Osteoblast (primary cell): ENCODE results near the gene ATAD3A. TPM values are rescaled to one million over a fixed set of nuclear protein-coding genes. Genes with fewer than 3 reads are reported as not detected.
A peak's percentile ranks its signal among the peaks of the same experiment; 100 is the strongest.

Experiments used
- DNase-seq: peaks from one replicate; pipeline ENCODE4 v3.0.0; 2011; ENCODE audit warnings: low spot score, mixed read lengths; ENCODE audit not compliant: insufficient read length; ENCODE audit errors: missing footprints
- H2AFZ ChIP-seq: 2 replicates; pipeline ENCODE4 v1.6.0; 2011; ENCODE audit warnings: mild to moderate bottlenecking, low read length
- H3K27ac ChIP-seq: 2 replicates; pipeline ENCODE4 v1.5.1; 2011; ENCODE audit warnings: mild to moderate bottlenecking, low read depth, low read length, moderate library complexity
- H3K27me3 ChIP-seq: 2 replicates; pipeline ENCODE4 v1.6.0; 2012; ENCODE audit warnings: mild to moderate bottlenecking, control low read depth, inconsistent platforms, low read length, moderate library complexity; ENCODE audit not compliant: insufficient read depth
- H3K36me3 ChIP-seq: 2 replicates; pipeline ENCODE4 v1.5.1; 2011; ENCODE audit warnings: mild to moderate bottlenecking, low read length, control low read depth, moderate library complexity; ENCODE audit not compliant: insufficient read depth
- H3K4me1 ChIP-seq: 2 replicates; pipeline ENCODE4 v1.5.1; 2011; ENCODE audit warnings: mild to moderate bottlenecking, low read length, control low read depth, moderate library complexity; ENCODE audit not compliant: insufficient read depth
- H3K4me2 ChIP-seq: 2 replicates; pipeline ENCODE4 v1.6.0; 2011; ENCODE audit warnings: mild to moderate bottlenecking, low read length; ENCODE audit not compliant: insufficient read depth
- H3K4me3 ChIP-seq: fragments of 200-600 bp; sonication (generic); 3 replicates; pipeline ENCODE4 v1.5.1; 2012; ENCODE audit warnings: mild to moderate bottlenecking, low read length, inconsistent platforms; ENCODE audit not compliant: insufficient read depth
- H3K79me2 ChIP-seq: 2 replicates; pipeline ENCODE4 v1.6.0; 2012; ENCODE audit warnings: mild to moderate bottlenecking, low read length, control low read depth, inconsistent platforms; ENCODE audit not compliant: insufficient read depth
- H3K9me3 ChIP-seq: 2 replicates; pipeline ENCODE4 v1.5.1; 2011; ENCODE audit warnings: low read depth, low read length, control low read depth
- H4K20me1 ChIP-seq: 2 replicates; pipeline ENCODE4 v1.6.0; 2012; ENCODE audit warnings: mild to moderate bottlenecking, low read length, control low read depth; ENCODE audit not compliant: insufficient read depth
- total RNA-seq: library from RNA; depleted of rRNA; stranded (reverse); fragments of >200 nt; gene quantifications from 2 replicates; pipeline ENCODE4 v1.2.3, GENCODE V29; 2012
- TF ChIP-seq, protein P1 (sequence below): IDR thresholded peaks from 2 replicates; pipeline ENCODE4 v1.5.1; 2011; ENCODE audit warnings: mild to moderate bottlenecking, low read depth, low read length, moderate library complexity; ENCODE audit errors: extremely low read depth

The ATAD3A gene
- total RNA-seq, 1 donor = 19.9 TPM

DNA sequence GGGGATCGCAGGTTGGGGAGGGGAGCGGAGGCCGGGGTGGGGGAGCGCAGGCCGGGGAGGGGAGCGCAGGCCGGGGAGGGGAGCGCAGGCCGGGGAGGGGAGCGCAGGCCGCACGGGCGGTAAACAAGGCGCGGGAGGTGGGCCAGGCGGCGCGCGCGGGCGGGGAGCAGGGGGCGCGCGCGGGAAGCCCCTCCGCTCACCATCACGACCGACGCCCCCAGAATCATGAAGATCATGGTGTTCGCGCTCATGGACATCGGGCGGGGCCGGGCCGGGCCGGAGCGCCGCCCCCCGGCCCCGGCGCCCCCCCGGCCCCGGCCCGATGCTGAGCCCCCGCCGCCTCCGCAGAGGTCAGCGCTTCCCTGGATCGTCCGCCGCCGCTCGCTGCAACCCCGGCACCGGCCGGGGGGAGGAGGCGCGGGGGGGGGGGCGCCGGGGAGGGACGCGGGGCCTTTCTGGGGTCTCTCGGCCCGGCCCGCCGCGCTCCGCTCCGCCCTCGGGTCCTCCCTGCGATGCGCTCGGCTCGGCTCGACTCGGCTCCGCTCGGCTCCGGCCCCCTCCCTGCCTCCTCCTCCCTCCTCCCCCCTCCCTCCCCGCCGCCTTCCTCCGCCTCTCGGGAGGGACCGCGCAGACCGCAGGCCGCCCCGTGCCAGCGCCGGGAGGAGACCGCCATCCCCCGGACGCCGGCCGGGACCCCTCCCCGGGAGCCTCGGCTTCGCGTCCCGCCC lies 28.3 kb downstream of the ATAD3A start, which contains the start of gene TMEM240:
Gene TMEM240, minus strand, starts transcription at position 535 of the 728 bp plus-strand sequence. Its CDS starts 278 bp downstream, at position 257.
- Histone ChIP-seq H3K4me2 (peak within 1 kb of the TSS; percentile 78), H3K4me1 (no peaks in the 10 kb centered on the region), H3K27ac (no peak within 1 kb of the TSS), H4K20me1 (peaks cover 16% of the 10 kb centered on the region), H3K27me3 (no peaks in the 10 kb centered on the region), H3K9me3 (no peaks in the 10 kb centered on the region), H3K79me2 (peaks cover 21% of the 10 kb centered on the region), H3K36me3 (peaks cover 21% of the 10 kb centered on the region), H3K4me3 (peak within 1 kb of the TSS; percentile 72), H2AFZ (no peak within 1 kb of the TSS)
- DNase-seq = peak; percentile 100
- TF ChIP-seq, protein P1, sequence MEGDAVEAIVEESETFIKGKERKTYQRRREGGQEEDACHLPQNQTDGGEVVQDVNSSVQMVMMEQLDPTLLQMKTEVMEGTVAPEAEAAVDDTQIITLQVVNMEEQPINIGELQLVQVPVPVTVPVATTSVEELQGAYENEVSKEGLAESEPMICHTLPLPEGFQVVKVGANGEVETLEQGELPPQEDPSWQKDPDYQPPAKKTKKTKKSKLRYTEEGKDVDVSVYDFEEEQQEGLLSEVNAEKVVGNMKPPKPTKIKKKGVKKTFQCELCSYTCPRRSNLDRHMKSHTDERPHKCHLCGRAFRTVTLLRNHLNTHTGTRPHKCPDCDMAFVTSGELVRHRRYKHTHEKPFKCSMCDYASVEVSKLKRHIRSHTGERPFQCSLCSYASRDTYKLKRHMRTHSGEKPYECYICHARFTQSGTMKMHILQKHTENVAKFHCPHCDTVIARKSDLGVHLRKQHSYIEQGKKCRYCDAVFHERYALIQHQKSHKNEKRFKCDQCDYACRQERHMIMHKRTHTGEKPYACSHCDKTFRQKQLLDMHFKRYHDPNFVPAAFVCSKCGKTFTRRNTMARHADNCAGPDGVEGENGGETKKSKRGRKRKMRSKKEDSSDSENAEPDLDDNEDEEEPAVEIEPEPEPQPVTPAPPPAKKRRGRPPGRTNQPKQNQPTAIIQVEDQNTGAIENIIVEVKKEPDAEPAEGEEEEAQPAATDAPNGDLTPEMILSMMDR = no peak

- Histone ChIP-seq H3K4me2 (peak overlapping the region; percentile 70), H3K36me3 (peaks cover 21% of the 10 kb centered on the region), H3K79me2 (peaks cover 21% of the 10 kb centered on the region), H3K27me3 (no peaks in the 10 kb centered on the region), H3K27ac (no peak overlapping the region), H3K4me3 (peak overlapping the region; percentile 72), H2AFZ (no peak overlapping the region), H4K20me1 (peaks cover 16% of the 10 kb centered on the region), H3K4me1 (no peaks in the 10 kb centered on the region), H3K9me3 (no peaks in the 10 kb centered on the region)
- peak; percentile 85 for DNase-seq
- TF ChIP-seq, protein P1 = no peak
Observed at GRCh38 chr1:1540818-1541628, 29.1 kb downstream of the ATAD3A start.

DNA sequence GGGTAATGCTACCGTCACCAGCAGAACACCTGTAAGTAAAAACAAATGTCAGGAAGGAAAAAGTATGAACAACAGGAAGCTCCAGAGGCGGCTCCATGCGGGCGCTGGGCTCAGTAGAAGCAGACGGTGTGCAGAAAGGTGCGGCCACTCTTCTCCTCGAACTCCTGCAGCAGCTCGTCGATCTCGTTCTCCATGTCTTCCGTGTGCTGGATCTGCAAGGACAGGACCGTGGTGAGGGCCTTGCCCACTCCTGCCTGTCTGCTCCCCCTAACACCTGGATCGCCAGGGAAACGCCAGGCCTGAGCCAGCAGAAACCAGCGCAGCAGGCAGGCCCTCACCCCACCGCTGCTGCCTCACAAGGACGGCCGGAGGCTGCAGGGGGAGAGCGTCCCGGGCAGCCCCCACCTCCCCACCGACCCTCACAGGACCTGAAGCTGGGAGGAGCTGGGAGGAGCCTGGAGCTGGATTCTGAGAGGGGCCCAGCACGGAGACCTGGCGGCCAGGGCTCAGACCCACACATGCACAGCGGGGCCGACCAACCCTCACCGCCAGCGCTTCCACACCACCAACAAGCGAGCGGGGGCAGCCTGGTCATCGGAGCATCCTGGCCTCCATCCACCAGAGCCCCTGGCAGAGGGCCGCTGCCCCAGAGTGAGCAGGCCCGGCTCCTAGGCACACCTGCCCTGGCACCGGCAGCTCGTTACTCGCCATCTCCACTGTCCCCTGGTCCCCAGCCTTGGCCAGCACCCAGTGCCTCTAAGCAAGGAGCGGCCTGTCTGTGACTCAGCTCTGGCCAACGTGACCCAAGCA lies 30.2 kb downstream of the ATAD3A start:
- no peaks in the 10 kb centered on the region for H3K9me3 ChIP-seq
- H3K27me3 ChIP-seq = no peaks in the 10 kb centered on the region
- DNase-seq = peak; percentile 77
- no peak overlapping the region for H2AFZ ChIP-seq
- no peak overlapping the region for H3K27ac ChIP-seq
- H3K79me2 ChIP-seq = peaks cover 20% of the 10 kb centered on the region
- H3K4me1 ChIP-seq = no peaks in the 10 kb centered on the region
- H3K4me2 ChIP-seq = no peak overlapping the region
- no peak overlapping the region for H3K4me3 ChIP-seq
- H3K36me3 ChIP-seq = peaks cover 21% of the 10 kb centered on the region
- H4K20me1 ChIP-seq = peaks cover 14% of the 10 kb centered on the region
- TF ChIP-seq, protein P1 = no peak
